GM10847 (cell line): ENCODE results near the gene NAA25.

Source experiments
- POLR2A ChIP-seq: IDR thresholded peaks from 2 replicates; pipeline ENCODE4 v1.6.1; 2011; ENCODE audit not compliant: insufficient read length; ENCODE audit errors: extremely low read depth

The NAA25 gene

GRCh38 chr12:112004041-112004440, 104.5 kb downstream of the NAA25 start:
- no peak for TF ChIP-seq POLR2A

- TF ChIP-seq POLR2A = no peak
These were observed 107.0 kb downstream of the NAA25 start for GRCh38 chr12:112001576-112001975.

- no peak for TF ChIP-seq POLR2A
These were observed 107.8 kb downstream of the NAA25 start for GRCh38 chr12:112000820-112001219.

- no peak for TF ChIP-seq POLR2A
These were observed 110.6 kb downstream of the NAA25 start for GRCh38 chr12:111998015-111998414.

- no peak for TF ChIP-seq POLR2A
These were observed 111.3 kb downstream of the NAA25 start for GRCh38 chr12:111997300-111997699.

GRCh38 chr12:111995782-111996480, 112.7 kb downstream of the NAA25 start:
- TF ChIP-seq POLR2A = no peak

- TF ChIP-seq POLR2A = no peak
These were observed 115.1 kb downstream of the NAA25 start for GRCh38 chr12:111993292-111994150.

GRCh38 chr12:111992464-111992863, 116.1 kb downstream of the NAA25 start:
- no peak for TF ChIP-seq POLR2A

GRCh38 chr12:111991946-111992345, 116.6 kb downstream of the NAA25 start:
- TF ChIP-seq POLR2A = no peak

GRCh38 chr12:111991535-111991934, 117.0 kb downstream of the NAA25 start:
- no peak for TF ChIP-seq POLR2A

GRCh38 chr12:111984820-111985219, 123.8 kb downstream of the NAA25 start:
- TF ChIP-seq POLR2A = no peak

- no peak for TF ChIP-seq POLR2A
These were observed 126.6 kb downstream of the NAA25 start for GRCh38 chr12:111981987-111982386.

GRCh38 chr12:111980598-111980997, 128.0 kb downstream of the NAA25 start:
- TF ChIP-seq POLR2A = no peak

GRCh38 chr12:111978545-111978944, 130.0 kb downstream of the NAA25 start:
- no peak for TF ChIP-seq POLR2A

- no peak for TF ChIP-seq POLR2A
These were observed 131.7 kb downstream of the NAA25 start for GRCh38 chr12:111976860-111977259.
